A549 (cell line): Measurements from ENCODE around the gene MT1HL1. TPM values are rescaled to one million over a fixed set of nuclear protein-coding genes. Genes with fewer than 3 reads are reported as not detected.

Experiments used
- ATAC-seq, 2 experiments: fragments of 200-7000 bp in 1 of 2; fragments of >200 bp in 1 of 2; cut with Nextera tagmentation in 1 of 2; cut with Tn5 transposase in 1 of 2; 3 replicates each; pipeline versions ENCODE4 v1.8.0 to v1.9.1; 2018 to 2020; ENCODE audit warnings: mild to moderate bottlenecking in 1 of 2, moderate library complexity in 1 of 2
- CTCF ChIA-PET: fragments of 300-600 bp; sonication (Branson Sonifier 250); formaldehyde crosslinking; extraction: SDS; loops from one replicate; lab custom pipeline; 2021; ENCODE audit warnings: antibody characterized with exemption, inconsistent platforms; lab: Yijun Ruan, JAX
- POLR2A ChIA-PET: fragments of 350-600 bp; formaldehyde crosslinking; extraction: SDS; loops from one replicate; lab custom pipeline; 2021; ENCODE audit warnings: antibody characterized with exemption, inconsistent platforms; lab: Yijun Ruan, JAX
- DNase-seq, 2 experiments: peaks; one replicate each; pipeline versions ENCODE4 v3.0.0 to v3.0.0-alpha.2; 2011 to 2016; ENCODE audit warnings: low read depth in 1 of 2, low spot score in 1 of 2
- FAIRE-seq: peaks from 2 replicates; lab custom pipeline; 2011; peaks lifted over from hg19 to GRCh38; lab: Jason Lieb, UNC
- H3K27ac ChIP-seq, 2 experiments: fragments of >200 bp; sonication (Bioruptor Twin); formaldehyde crosslinking; 3 replicates each; pipeline ENCODE4 v1.5.1; 2016 to 2017
- H3K4me1 ChIP-seq: fragments of >200 bp; sonication (Bioruptor Twin); formaldehyde crosslinking; 3 replicates; pipeline ENCODE4 v1.6.1; 2016
- H3K4me2 ChIP-seq: fragments of >200 bp; sonication (Bioruptor Twin); formaldehyde crosslinking; 3 replicates; pipeline ENCODE4 v1.6.1; 2016
- H3K4me3 ChIP-seq: fragments of >200 bp; sonication (Bioruptor Twin); formaldehyde crosslinking; 3 replicates; pipeline ENCODE4 v1.5.1; 2016
- H3K9me3 ChIP-seq: fragments of >200 bp; sonication (Bioruptor Twin); formaldehyde crosslinking; 3 replicates; pipeline ENCODE4 v1.6.1; 2016
- CHD4 ChIP-seq: fragments of 200-600 bp; sonication (generic); IDR thresholded peaks from 2 replicates; pipeline ENCODE4 v1.6.1; 2016; ENCODE audit warnings: antibody characterized with exemption, mild to moderate bottlenecking, borderline replicate concordance
- FOSL2 ChIP-seq, 2 experiments: fragments of 450-650 bp in 1 of 2; fragments of >200 bp in 1 of 2; sonication (Bioruptor Twin) in 1 of 2; formaldehyde crosslinking; IDR thresholded peaks; 2 replicates each; pipeline versions ENCODE4 v1.5.0 to v1.6.1; 2016 to 2020; ENCODE audit warnings: mild to moderate bottlenecking in 1 of 2, moderate library complexity in 1 of 2
- HDAC2 ChIP-seq: fragments of 200-600 bp; sonication (generic); IDR thresholded peaks from 2 replicates; pipeline ENCODE4 v1.6.1; 2016
- HEYL ChIP-seq: fragments of 250-450 bp; sonication (Bioruptor Pico); IDR thresholded peaks from 2 replicates; pipeline ENCODE4 v1.8.0; 2021; ENCODE audit warnings: mild to moderate bottlenecking, moderate library complexity
- HOXB13 ChIP-seq: fragments of 250-450 bp; sonication (Bioruptor Pico); IDR thresholded peaks from 2 replicates; pipeline ENCODE4 v1.5.0; 2020; ENCODE audit warnings: low read depth, mild to moderate bottlenecking, moderate library complexity
- KDM1A ChIP-seq: fragments of 200-600 bp; sonication (generic); IDR thresholded peaks from 2 replicates; pipeline ENCODE4 v1.6.1; 2016; ENCODE audit warnings: low read depth, mild to moderate bottlenecking
- MAFK ChIP-seq: fragments of 450-650 bp; IDR thresholded peaks from 2 replicates; pipeline ENCODE4 v1.6.1; 2014; ENCODE audit not compliant: partially characterized antibody
- MYC ChIP-seq: IDR thresholded peaks from 2 replicates; pipeline ENCODE4 v1.6.1; 2012; ENCODE audit warnings: mild to moderate bottlenecking, inconsistent platforms, low read length, improper control_type of control experiment, borderline replicate concordance
- NPAS2 ChIP-seq: fragments of 250-450 bp; sonication (Bioruptor Pico); IDR thresholded peaks from 2 replicates; pipeline ENCODE4 v1.8.0; 2022; ENCODE audit warnings: mild to moderate bottlenecking, moderate library complexity, borderline replicate concordance
- NR3C1 ChIP-seq: fragments of >200 bp; sonication (Bioruptor Twin); formaldehyde crosslinking; IDR thresholded peaks from 3 replicates; pipeline ENCODE4 v1.6.1; 2017
- PHF8 ChIP-seq: fragments of 200-600 bp; sonication (generic); IDR thresholded peaks from 2 replicates; pipeline ENCODE4 v1.6.1; 2016; ENCODE audit warnings: low read depth, mild to moderate bottlenecking, antibody characterized with exemption, moderate library complexity, borderline replicate concordance
- RARB ChIP-seq: fragments of 250-450 bp; sonication (Bioruptor Pico); IDR thresholded peaks from 2 replicates; pipeline ENCODE4 v1.8.0; 2021; ENCODE audit warnings: mild to moderate bottlenecking, moderate library complexity
- RCOR1 ChIP-seq: fragments of 150-350 bp; IDR thresholded peaks from 2 replicates; pipeline ENCODE4 v1.6.1; 2014; ENCODE audit warnings: antibody characterized with exemption, low read length, low read depth
- SMC3 ChIP-seq: fragments of >200 bp; sonication (Bioruptor Twin); formaldehyde crosslinking; IDR thresholded peaks from 3 replicates; pipeline ENCODE4 v1.6.1; 2018; ENCODE audit warnings: inconsistent platforms
- ZC3H11A ChIP-seq: fragments of 450-650 bp; IDR thresholded peaks from 2 replicates; pipeline ENCODE4 v1.6.1; 2014; ENCODE audit warnings: antibody characterized with exemption, mild to moderate bottlenecking
- ZNF302 ChIP-seq: fragments of 250-450 bp; sonication (Bioruptor Pico); IDR thresholded peaks from 2 replicates; pipeline ENCODE4 v1.9.0; 2021; ENCODE audit warnings: inconsistent platforms, mild to moderate bottlenecking, moderate library complexity
- ZSCAN20 ChIP-seq: fragments of 250-450 bp; sonication (Bioruptor Pico); IDR thresholded peaks from 2 replicates; pipeline ENCODE4 v1.8.0; 2022; ENCODE audit warnings: mild to moderate bottlenecking, moderate library complexity
- WGBS: methylation state at CpG from one replicate; pipeline ENCODE4 v1.1.6; 2017; ENCODE audit errors: missing lambda C conversion rate; 5-methylcytosine and 5-hydroxymethylcytosine counted together
- polyA plus RNA-seq, 4 experiments: library from polyadenylated mRNA; depleted of rRNA in 3 of 4; stranded (reverse); fragments of >200 nt; fragmentation: RNase III in 1 of 4; extraction: RNeasy Plus Mini Kit Qiagen cat#74134 plus additional on column Dnase treatment in 1 of 4; gene quantifications; 2 replicates in 3 of 4; 3 replicates in 1 of 4; pipeline ENCODE4 v1.2.3, GENCODE V29; 2011 to 2017
- TF ChIP-seq, protein P1 (sequence below): fragments of >200 bp; sonication (Bioruptor Twin); formaldehyde crosslinking; IDR thresholded peaks from 3 replicates; pipeline ENCODE4 v1.6.1; 2016
- TF ChIP-seq, protein P2 (sequence below): IDR thresholded peaks from 2 replicates; pipeline ENCODE4 v1.6.1; 2012
- TF ChIP-seq, protein P3 (sequence below): IDR thresholded peaks from 2 replicates; pipeline ENCODE4 v1.6.1; 2012
- TF ChIP-seq, protein P4 (sequence below): fragments of 150-350 bp; IDR thresholded peaks from 2 replicates; pipeline ENCODE4 v1.6.1; 2014; ENCODE audit warnings: low read depth, mild to moderate bottlenecking, low read length
- TF ChIP-seq, protein P5 (sequence below): fragments of >200 bp; sonication (Bioruptor Twin); formaldehyde crosslinking; IDR thresholded peaks from 2 replicates; pipeline ENCODE4 v1.6.1; 2016
- TF ChIP-seq, protein P6 (sequence below): fragments of 250-450 bp; sonication (Bioruptor Pico); IDR thresholded peaks from 2 replicates; pipeline ENCODE4 v1.5.0; 2020; ENCODE audit warnings: low read depth, mild to moderate bottlenecking, moderate library complexity

MT1HL1 gene
- polyA plus RNA-seq, 2 of the 4 experiments (the other 2 are of a cell fraction), result not detected

DNA sequence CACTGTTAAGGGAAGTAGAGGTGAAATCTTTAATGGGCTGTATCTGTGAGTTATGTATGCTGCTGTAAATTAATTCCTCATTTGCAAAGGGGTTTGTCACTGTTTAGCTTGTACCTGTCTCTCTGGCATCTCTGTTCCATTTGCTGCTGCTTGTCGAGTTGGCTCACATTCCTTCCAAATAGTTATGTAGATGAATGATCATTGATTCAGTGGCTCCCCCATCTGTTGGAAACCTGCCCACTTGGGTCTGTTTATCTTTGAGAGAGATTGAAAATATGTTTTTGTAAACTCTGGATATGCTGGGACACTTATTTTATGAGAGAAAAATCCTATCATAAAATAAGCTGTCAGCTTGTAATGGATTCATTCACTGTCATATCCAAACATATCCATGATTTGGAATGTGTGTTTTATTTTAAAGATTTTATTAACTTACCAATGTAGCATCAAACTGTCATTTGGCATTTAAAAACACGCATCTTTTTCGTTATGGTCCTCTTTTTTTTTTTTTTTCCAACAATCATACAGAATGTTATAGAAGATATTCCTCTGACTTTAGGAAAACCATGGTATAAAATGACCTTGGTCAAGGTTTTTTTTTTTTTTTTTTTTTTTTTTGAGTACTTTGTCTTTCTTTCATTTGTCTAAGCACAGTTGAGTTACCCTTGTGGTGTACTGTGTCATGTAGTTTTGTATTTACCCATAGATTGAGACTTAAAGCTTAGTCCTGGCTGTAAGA is 41.2 kb upstream of the MT1HL1 start:
- CTCF ChIA-PET, result no interaction called here
- H3K27ac ChIP-seq, result no peak overlapping the region
- TF ChIP-seq, protein P1, sequence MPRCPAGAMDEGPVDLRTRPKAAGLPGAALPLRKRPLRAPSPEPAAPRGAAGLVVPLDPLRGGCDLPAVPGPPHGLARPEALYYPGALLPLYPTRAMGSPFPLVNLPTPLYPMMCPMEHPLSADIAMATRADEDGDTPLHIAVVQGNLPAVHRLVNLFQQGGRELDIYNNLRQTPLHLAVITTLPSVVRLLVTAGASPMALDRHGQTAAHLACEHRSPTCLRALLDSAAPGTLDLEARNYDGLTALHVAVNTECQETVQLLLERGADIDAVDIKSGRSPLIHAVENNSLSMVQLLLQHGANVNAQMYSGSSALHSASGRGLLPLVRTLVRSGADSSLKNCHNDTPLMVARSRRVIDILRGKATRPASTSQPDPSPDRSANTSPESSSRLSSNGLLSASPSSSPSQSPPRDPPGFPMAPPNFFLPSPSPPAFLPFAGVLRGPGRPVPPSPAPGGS, result no peak
- TF ChIP-seq HOXB13 (CRISPR knock-in tag) (no peak), HEYL (CRISPR knock-in tag) (no peak), NPAS2 (CRISPR knock-in tag) (no peak), RARB (CRISPR knock-in tag) (no peak), PHF8 (no peak), FOSL2 (IDR thresholded peaks at IDR 0.05) (no peak), FOSL2 (CRISPR knock-in tag; IDR thresholded peaks at IDR 0.05) (no peak), ZSCAN20 (CRISPR knock-in tag) (no peak), CHD4 (no peak), MYC (no peak)
- TF ChIP-seq, protein P2, sequence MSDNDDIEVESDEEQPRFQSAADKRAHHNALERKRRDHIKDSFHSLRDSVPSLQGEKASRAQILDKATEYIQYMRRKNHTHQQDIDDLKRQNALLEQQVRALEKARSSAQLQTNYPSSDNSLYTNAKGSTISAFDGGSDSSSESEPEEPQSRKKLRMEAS, result no peak
- TF ChIP-seq, protein P3, sequence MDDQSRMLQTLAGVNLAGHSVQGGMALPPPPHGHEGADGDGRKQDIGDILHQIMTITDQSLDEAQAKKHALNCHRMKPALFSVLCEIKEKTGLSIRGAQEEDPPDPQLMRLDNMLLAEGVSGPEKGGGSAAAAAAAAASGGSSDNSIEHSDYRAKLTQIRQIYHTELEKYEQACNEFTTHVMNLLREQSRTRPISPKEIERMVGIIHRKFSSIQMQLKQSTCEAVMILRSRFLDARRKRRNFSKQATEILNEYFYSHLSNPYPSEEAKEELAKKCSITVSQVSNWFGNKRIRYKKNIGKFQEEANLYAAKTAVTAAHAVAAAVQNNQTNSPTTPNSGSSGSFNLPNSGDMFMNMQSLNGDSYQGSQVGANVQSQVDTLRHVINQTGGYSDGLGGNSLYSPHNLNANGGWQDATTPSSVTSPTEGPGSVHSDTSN, result no peak
- TF ChIP-seq, all 56 proteins: peak for 0
- POLR2A ChIA-PET, result no interaction called here
- no peaks in the 10 kb centered on the region for H3K9me3 ChIP-seq
- no peak for ATAC-seq
- no peak for DNase-seq
- H3K4me2 ChIP-seq, result no peak overlapping the region
- H3K4me3 ChIP-seq, result no peak overlapping the region
- peaks cover 8% of the 10 kb centered on the region; the same call in 2 of the 3 replicates for H3K4me1 ChIP-seq
- 0% methylated on average over 3 of the region's 3 CpGs for WGBS
- no peak for FAIRE-seq

DNA sequence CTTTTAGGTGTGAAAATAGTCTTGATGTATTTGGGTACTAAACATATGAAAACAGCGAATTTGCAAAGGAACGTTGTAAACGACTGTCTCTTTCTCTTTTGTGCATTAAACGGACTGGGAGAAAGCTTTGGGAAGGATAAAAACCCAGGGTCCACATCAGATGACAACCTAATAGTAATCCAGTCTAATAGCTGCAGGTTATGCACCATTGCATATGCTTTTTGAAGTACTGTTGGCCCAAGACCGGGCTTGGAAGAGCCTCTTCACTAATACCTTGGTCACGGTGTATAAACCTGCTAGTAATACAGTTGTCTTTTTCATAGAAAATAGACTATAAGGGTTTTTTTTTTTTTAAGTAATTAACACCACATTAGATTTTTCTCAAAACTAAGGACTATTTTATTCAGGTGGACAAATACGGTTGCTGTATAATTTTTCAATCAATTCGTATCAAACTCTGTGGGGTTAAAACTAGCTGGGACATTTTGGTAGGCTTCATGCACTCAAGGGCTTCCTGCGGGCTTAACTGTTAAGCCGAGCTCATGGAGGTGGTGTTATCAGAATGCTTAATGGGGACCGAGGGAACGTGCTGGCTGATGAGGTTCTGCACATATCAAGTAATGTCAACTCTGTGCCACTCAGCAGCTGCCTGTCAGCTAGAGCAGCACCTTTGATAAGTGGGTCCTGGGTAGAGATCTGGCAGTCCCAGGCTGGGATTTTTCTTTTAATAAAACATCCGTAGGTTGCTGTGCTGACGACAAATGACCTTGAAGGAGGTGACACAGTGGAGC is 39.8 kb upstream of the MT1HL1 start:
- POLR2A ChIA-PET, result no interaction called here
- TF ChIP-seq SMC3, result no peak
- no peak for TF ChIP-seq KDM1A
- TF ChIP-seq RCOR1, result no peak
- TF ChIP-seq ZNF302 (CRISPR knock-in tag), result no peak
- TF ChIP-seq, protein P4, sequence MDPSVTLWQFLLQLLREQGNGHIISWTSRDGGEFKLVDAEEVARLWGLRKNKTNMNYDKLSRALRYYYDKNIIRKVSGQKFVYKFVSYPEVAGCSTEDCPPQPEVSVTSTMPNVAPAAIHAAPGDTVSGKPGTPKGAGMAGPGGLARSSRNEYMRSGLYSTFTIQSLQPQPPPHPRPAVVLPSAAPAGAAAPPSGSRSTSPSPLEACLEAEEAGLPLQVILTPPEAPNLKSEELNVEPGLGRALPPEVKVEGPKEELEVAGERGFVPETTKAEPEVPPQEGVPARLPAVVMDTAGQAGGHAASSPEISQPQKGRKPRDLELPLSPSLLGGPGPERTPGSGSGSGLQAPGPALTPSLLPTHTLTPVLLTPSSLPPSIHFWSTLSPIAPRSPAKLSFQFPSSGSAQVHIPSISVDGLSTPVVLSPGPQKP, result no peak
- TF ChIP-seq, protein P5, sequence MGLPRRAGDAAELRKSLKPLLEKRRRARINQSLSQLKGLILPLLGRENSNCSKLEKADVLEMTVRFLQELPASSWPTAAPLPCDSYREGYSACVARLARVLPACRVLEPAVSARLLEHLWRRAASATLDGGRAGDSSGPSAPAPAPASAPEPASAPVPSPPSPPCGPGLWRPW, result no peak
- no peak for TF ChIP-seq MAFK
- TF ChIP-seq, protein P2, result no peak
- TF ChIP-seq HOXB13 (CRISPR knock-in tag), result no peak
- TF ChIP-seq ZC3H11A, result no peak
- TF ChIP-seq, protein P6, sequence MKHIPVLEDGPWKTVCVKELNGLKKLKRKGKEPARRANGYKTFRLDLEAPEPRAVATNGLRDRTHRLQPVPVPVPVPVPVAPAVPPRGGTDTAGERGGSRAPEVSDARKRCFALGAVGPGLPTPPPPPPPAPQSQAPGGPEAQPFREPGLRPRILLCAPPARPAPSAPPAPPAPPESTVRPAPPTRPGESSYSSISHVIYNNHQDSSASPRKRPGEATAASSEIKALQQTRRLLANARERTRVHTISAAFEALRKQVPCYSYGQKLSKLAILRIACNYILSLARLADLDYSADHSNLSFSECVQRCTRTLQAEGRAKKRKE (CRISPR knock-in tag), result no peak
- TF ChIP-seq NR3C1, result no peak
- no peak for TF ChIP-seq HDAC2
- TF ChIP-seq, all 56 proteins: peak for 0
- DNase-seq (no peak), FAIRE-seq (no peak), ATAC-seq (no peak)
- WGBS, result 16% methylated on average over 14 of the region's 14 CpGs
- CTCF ChIA-PET, result interaction anchor here (0.6 to 1.1 kb wide), 4 partner anchors 68 to 111 kb away, joined by 3 to 4 read pairs (median 3); no protein-coding TSS in a partner anchor
- H3K4me3 ChIP-seq, result no peak overlapping the region
- no peaks in the 10 kb centered on the region for H3K9me3 ChIP-seq
- H3K4me1 ChIP-seq, result peaks cover 8% of the 10 kb centered on the region; the same call in 2 of the 3 replicates
- no peak overlapping the region for H3K27ac ChIP-seq
- no peak overlapping the region for H3K4me2 ChIP-seq
